ENCODE results near the gene NMUR1.

NMUR1 gene

GRCh38 chr2:231527091-231527395, 3.2 kb downstream of the NMUR1 start:
- no peak for DNase-seq (ENCODE audit: low spot score)
- TF ChIP-seq, protein P1, sequence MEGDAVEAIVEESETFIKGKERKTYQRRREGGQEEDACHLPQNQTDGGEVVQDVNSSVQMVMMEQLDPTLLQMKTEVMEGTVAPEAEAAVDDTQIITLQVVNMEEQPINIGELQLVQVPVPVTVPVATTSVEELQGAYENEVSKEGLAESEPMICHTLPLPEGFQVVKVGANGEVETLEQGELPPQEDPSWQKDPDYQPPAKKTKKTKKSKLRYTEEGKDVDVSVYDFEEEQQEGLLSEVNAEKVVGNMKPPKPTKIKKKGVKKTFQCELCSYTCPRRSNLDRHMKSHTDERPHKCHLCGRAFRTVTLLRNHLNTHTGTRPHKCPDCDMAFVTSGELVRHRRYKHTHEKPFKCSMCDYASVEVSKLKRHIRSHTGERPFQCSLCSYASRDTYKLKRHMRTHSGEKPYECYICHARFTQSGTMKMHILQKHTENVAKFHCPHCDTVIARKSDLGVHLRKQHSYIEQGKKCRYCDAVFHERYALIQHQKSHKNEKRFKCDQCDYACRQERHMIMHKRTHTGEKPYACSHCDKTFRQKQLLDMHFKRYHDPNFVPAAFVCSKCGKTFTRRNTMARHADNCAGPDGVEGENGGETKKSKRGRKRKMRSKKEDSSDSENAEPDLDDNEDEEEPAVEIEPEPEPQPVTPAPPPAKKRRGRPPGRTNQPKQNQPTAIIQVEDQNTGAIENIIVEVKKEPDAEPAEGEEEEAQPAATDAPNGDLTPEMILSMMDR (IDR thresholded peaks at IDR 0.05; ENCODE audit: extremely low read depth, insufficient read depth, missing control alignments) = no peak
- in situ Hi-C loops (cut with MboI; ENCODE audit: low pct_unique_long_range_greater_than_20kb, low sequenced_read_pairs, unreplicated experiment) = no loop called here

DNA sequence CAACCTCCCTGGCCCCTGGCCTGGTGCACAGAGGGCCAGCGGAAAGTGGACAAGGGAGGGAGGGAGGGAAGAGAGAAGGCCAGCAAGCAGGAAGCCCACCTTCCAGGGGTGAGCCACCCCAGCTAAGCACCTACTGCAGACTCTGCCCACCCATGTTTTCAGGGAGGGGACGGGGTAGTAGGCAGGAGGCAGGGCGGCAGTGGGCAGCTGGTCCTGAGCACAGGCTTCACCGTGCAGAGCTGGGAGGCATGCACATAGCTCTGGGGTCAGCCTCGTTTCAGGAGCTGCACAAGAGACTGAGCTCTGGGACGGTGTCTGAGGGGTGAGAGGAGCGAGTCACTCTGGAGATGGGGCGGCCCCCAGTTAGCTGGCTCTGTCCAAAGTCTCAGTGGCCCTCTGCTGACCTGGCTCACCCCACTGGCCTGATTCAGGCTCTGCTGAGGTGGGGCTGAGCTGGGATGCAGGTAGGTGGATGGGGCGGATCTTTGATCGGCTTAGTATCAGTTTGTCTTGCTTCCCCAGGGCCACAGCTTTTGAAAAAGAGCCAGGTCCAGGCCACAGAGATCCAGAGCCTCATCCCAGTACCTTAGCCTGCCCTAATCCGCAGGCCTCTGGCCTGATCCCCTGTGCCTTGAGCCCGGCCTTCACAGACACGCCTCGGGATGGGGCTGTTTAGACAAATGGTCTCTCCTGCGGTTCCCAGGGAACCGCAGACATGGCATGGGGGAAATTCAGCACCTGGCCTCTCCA, 3.7 kb downstream of the NMUR1 start:
- no peak for DNase-seq (ENCODE audit: low spot score)
- in situ Hi-C loops (cut with MboI; ENCODE audit: low pct_unique_long_range_greater_than_20kb, low sequenced_read_pairs, unreplicated experiment) = no loop called here
- TF ChIP-seq, protein P1 (IDR thresholded peaks at IDR 0.05; ENCODE audit: extremely low read depth, insufficient read depth, missing control alignments) = no peak

GRCh38 chr2:231525248-231526163, 4.7 kb downstream of the NMUR1 start:
- no peak for DNase-seq (ENCODE audit: low spot score)
- TF ChIP-seq, protein P1 (IDR thresholded peaks at IDR 0.05; ENCODE audit: extremely low read depth, insufficient read depth, missing control alignments) = no peak
- in situ Hi-C loops (cut with MboI; ENCODE audit: low pct_unique_long_range_greater_than_20kb, low sequenced_read_pairs, unreplicated experiment) = no loop called here

- in situ Hi-C loops (cut with MboI; ENCODE audit: low pct_unique_long_range_greater_than_20kb, low sequenced_read_pairs, unreplicated experiment) = loop anchor here (5.0 kb wide), 1 partner anchor 33 kb away; no protein-coding TSS in a partner anchor
- no peak for DNase-seq (ENCODE audit: low spot score)
- TF ChIP-seq, protein P1 (IDR thresholded peaks at IDR 0.05; ENCODE audit: extremely low read depth, insufficient read depth, missing control alignments) = no peak
These were observed 5.6 kb downstream of the NMUR1 start for GRCh38 chr2:231524477-231525247.

- no peak for DNase-seq (ENCODE audit: low spot score)
- in situ Hi-C loops (cut with MboI; ENCODE audit: low pct_unique_long_range_greater_than_20kb, low sequenced_read_pairs, unreplicated experiment) = loop anchor here (5.0 kb wide), 1 partner anchor 34 kb away; no protein-coding TSS in a partner anchor
These were observed 6.6 kb downstream of the NMUR1 start for GRCh38 chr2:231523451-231524285.

More at GRCh38 chr2:231523451-231524285, 6.6 kb downstream of the NMUR1 start:
- TF ChIP-seq, protein P1 (IDR thresholded peaks at IDR 0.05; ENCODE audit: extremely low read depth, insufficient read depth, missing control alignments) = no peak

Data from GM13977 (cell line).